KOPT-K1 (cell line): Measurements from ENCODE around the gene S1PR1.
A peak's percentile ranks its signal among the peaks of the same experiment; 100 is the strongest.

Source experiments
- H3K27ac ChIP-seq: fragments of 200-600 bp; sonication (generic); 2 replicates; pipeline ENCODE4 v1.5.1; 2016; ENCODE audit warnings: antibody characterized with exemption, mild to moderate bottlenecking, low read depth, low read length; ENCODE audit not compliant: poor library complexity, severe bottlenecking
- H3K36me3 ChIP-seq: fragments of 200-600 bp; sonication (generic); 2 replicates; pipeline ENCODE4 v1.5.1; 2017; ENCODE audit warnings: antibody characterized with exemption, mild to moderate bottlenecking, low read length, moderate library complexity; ENCODE audit not compliant: insufficient read depth
- H3K9me3 ChIP-seq: fragments of 200-600 bp; sonication (generic); 2 replicates; pipeline ENCODE4 v1.5.1; 2017; ENCODE audit warnings: antibody characterized with exemption, low read length, mild to moderate bottlenecking; ENCODE audit not compliant: insufficient read depth, poor library complexity, severe bottlenecking

Gene S1PR1

DNA sequence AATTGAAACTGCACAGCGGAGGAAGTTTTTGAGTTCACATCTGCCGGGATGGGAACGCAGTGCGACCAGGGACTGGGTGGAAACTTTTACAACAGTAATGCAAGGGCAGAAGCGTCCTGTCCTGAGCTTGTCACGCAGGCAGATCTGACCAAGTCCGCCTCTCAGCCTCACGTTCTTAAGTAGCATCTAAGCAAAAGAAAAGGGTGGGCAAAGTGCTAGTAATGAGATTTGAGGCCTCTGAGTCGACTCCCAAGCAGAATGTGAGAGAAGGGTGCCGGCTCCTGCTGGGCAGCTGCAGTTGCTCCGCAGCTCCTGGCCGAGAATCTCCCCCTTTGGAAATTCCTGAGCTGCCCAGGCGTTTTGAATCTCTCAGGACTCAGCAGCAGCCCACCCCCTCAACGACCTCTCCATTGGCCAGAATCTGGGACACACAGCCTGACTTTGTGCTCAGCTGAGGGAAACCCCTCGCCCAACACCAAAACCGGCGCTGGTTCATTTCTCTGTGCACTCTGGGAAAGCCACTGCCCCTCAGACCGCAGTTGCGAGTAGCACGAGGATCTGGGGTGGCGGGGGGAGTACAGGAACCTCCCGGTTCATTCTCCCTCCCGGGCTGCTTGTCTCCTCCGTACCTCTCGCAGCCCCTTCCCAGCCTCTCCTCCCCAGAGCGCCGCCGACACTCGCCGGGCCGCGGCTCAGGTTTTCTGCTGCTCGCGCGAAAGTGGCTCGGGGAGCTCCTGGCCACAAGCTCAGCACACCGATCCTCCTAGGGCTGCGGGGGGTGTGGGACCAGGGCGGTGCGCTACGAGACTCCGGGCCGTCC is 913 bp upstream of the S1PR1 start:
- Histone ChIP-seq H3K36me3 (peaks cover 21% of the 10 kb centered on the region), H3K9me3 (no peaks in the 10 kb centered on the region), H3K27ac (peak overlapping the region; percentile 89)

GRCh38 chr1:101237229-101237837 is 514 bp downstream of the S1PR1 start:
- Histone ChIP-seq H3K27ac (peak overlapping the region; percentile 89), H3K36me3 (peaks cover 33% of the 10 kb centered on the region), H3K9me3 (no peaks in the 10 kb centered on the region)

GRCh38 chr1:101238031-101238628 is 1.3 kb downstream of the S1PR1 start:
- no peaks in the 10 kb centered on the region for H3K9me3 ChIP-seq
- H3K27ac ChIP-seq: peak overlapping the region; percentile 89
- peaks cover 41% of the 10 kb centered on the region for H3K36me3 ChIP-seq

- Histone ChIP-seq H3K9me3 (no peaks in the 10 kb centered on the region), H3K36me3 (peaks cover 46% of the 10 kb centered on the region), H3K27ac (peak overlapping the region; percentile 89)
Measured at GRCh38 chr1:101238681-101239094, 1.9 kb downstream of the S1PR1 start.

DNA sequence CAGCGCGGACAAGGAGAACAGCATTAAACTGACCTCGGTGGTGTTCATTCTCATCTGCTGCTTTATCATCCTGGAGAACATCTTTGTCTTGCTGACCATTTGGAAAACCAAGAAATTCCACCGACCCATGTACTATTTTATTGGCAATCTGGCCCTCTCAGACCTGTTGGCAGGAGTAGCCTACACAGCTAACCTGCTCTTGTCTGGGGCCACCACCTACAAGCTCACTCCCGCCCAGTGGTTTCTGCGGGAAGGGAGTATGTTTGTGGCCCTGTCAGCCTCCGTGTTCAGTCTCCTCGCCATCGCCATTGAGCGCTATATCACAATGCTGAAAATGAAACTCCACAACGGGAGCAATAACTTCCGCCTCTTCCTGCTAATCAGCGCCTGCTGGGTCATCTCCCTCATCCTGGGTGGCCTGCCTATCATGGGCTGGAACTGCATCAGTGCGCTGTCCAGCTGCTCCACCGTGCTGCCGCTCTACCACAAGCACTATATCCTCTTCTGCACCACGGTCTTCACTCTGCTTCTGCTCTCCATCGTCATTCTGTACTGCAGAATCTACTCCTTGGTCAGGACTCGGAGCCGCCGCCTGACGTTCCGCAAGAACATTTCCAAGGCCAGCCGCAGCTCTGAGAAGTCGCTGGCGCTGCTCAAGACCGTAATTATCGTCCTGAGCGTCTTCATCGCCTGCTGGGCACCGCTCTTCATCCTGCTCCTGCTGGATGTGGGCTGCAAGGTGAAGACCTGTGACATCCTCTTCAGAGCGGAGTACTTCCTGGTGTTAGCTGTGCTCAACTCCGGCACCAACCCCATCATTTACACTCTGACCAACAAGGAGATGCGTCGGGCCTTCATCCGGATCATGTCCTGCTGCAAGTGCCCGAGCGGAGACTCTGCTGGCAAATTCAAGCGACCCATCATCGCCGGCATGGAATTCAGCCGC is 2.5 kb downstream of the S1PR1 start:
- Histone ChIP-seq H3K9me3 (no peaks in the 10 kb centered on the region), H3K27ac (peak overlapping the region; percentile 89), H3K36me3 (peaks cover 52% of the 10 kb centered on the region)

GRCh38 chr1:101240041-101240430 is 3.2 kb downstream of the S1PR1 start:
- no peaks in the 10 kb centered on the region for H3K9me3 ChIP-seq
- H3K36me3 ChIP-seq: peaks cover 52% of the 10 kb centered on the region

GRCh38 chr1:101241485-101242225 is 4.8 kb downstream of the S1PR1 start:
- H3K36me3 ChIP-seq: peaks cover 52% of the 10 kb centered on the region
- H3K27ac ChIP-seq: peak overlapping the region; percentile 32
- H3K9me3 ChIP-seq: no peaks in the 10 kb centered on the region

More at GRCh38 chr1:101240041-101240430, 3.2 kb downstream of the S1PR1 start:
- peak overlapping the region; percentile 89 for H3K27ac ChIP-seq

DNA sequence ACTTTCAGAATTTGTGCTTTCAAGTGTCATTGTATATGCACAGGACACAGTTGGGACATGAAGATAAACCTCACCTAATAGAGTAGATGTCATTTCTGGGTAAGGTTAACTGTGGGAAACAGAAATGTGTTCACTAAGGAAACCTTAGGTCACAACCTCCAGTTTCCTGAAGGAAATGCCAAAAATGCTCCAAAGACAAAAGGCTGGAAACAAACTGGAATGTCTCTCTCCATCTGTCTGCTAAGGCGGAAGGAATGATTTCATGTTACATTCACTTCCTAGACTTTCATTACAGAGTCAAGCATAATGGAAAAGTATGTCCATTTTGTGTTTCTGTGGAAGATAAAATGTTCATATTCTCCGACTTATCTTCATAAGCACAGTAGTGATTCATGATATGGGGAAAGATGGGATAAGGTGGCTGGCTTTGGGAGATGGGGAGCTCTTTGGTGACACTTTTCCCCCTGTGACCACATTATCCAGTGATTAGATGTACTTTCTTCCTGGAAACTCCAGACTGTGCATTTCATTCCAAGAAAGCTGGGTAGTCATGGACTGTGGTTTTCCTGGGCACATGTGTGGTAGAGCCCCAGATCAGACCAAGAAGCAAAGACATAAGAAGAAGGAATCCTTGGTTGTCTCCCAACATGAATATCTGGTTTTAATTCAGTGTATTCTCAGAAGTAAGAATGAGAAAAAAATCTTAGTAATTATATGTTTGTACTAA is 5.7 kb downstream of the S1PR1 start:
- Histone ChIP-seq H3K9me3 (no peaks in the 10 kb centered on the region), H3K27ac (peak overlapping the region; percentile 32), H3K36me3 (peaks cover 52% of the 10 kb centered on the region)

GRCh38 chr1:101243751-101244150 is 6.9 kb downstream of the S1PR1 start:
- no peaks in the 10 kb centered on the region for H3K9me3 ChIP-seq
- H3K36me3 ChIP-seq: peaks cover 52% of the 10 kb centered on the region
- H3K27ac ChIP-seq: no peak overlapping the region

- Histone ChIP-seq H3K36me3 (peaks cover 42% of the 10 kb centered on the region), H3K9me3 (no peaks in the 10 kb centered on the region), H3K27ac (no peak overlapping the region)
Measured at GRCh38 chr1:101244842-101245241, 8.0 kb downstream of the S1PR1 start.

GRCh38 chr1:101245246-101245927 is 8.6 kb downstream of the S1PR1 start:
- Histone ChIP-seq H3K9me3 (no peaks in the 10 kb centered on the region), H3K27ac (no peak overlapping the region), H3K36me3 (peaks cover 37% of the 10 kb centered on the region)

DNA sequence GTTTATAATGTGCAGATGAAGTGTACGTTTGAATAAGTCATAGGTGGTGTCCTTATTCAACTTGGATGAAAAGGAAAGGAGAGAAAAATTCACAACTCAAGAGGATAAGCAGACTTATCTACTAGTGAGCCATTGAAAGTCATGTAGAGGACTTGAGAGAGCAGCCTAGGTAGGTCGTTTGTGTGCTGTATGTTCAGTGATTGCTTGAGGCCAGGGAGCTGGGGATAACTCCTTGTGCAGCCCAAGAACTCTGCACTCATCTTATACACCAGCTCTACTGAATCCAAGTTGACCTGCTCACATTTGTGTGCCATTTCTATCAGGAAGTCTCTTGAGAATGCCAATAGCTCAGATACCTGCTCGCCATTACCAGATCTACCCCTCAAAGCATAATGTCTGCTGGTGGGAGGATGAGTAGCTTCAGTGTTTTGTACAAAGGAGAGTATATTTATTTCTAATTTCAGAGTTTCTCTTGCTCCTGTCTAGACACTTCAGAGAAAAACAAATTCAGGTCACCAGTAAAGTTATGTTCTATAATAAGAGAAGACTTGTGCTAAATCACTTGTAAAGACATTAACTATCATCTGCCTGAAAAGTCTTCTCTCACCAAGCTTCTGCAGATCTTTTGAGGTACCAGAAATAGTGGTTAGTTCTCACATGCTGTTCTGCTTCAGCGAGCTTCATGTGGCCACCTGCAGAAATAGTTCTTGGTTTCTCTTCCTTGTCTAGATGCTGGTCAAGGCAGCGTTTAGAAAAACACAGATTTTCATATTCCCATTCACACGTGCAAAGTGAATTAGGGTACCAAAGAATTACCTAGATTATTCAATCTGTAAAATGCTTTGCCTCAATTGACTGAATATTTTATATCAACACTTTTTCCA is 10.8 kb downstream of the S1PR1 start:
- peaks cover 16% of the 10 kb centered on the region for H3K36me3 ChIP-seq
- no peak overlapping the region for H3K27ac ChIP-seq
- H3K9me3 ChIP-seq: no peaks in the 10 kb centered on the region
